Neural cell (in vitro differentiated cells): ENCODE measurements around the gene SLAMF7.

Source experiments
- EP300 ChIP-seq: fragments of 450-650 bp; conservative IDR thresholded peaks from 2 replicates; pipeline ENCODE4 v1.6.1; 2014; ENCODE audit warnings: antibody characterized with exemption, mild to moderate bottlenecking, moderate library complexity; ENCODE audit not compliant: poor library complexity, severe bottlenecking
- EZH2 ChIP-seq: fragments of 200-600, 300-800 bp; shearing (Covaris generic), sonication (generic); IDR thresholded peaks from 2 replicates; pipeline ENCODE4 v1.6.1; 2014; ENCODE audit warnings: antibody characterized with exemption, low read length, borderline replicate concordance, mild to moderate bottlenecking; ENCODE audit not compliant: insufficient read depth, poor library complexity, severe bottlenecking
- MXI1 ChIP-seq: fragments of 450-650 bp; conservative IDR thresholded peaks from 2 replicates; pipeline ENCODE4 v1.6.1; 2014; ENCODE audit warnings: antibody characterized with exemption, mild to moderate bottlenecking; ENCODE audit not compliant: poor library complexity, severe bottlenecking
- POLR2AphosphoS5 ChIP-seq: IDR thresholded peaks from 2 replicates; pipeline ENCODE4 v1.6.1; 2012
- RAD21 ChIP-seq: fragments of 450-650 bp; conservative IDR thresholded peaks from 2 replicates; pipeline ENCODE4 v1.6.1; 2014; ENCODE audit warnings: antibody characterized with exemption, mild to moderate bottlenecking, moderate library complexity
- TAF1 ChIP-seq: IDR thresholded peaks from 2 replicates; pipeline ENCODE4 v1.6.1; 2012; ENCODE audit warnings: low read depth
- TF ChIP-seq, protein P1 (sequence below): fragments of 450-650 bp; IDR thresholded peaks from 2 replicates; pipeline ENCODE4 v1.5.1; 2014; ENCODE audit warnings: antibody characterized with exemption, mild to moderate bottlenecking, moderate library complexity; ENCODE audit not compliant: poor library complexity, severe bottlenecking
- TF ChIP-seq, protein P2 (sequence below): IDR thresholded peaks from 2 replicates; pipeline ENCODE4 v1.6.1; 2012; ENCODE audit warnings: borderline replicate concordance

DNA sequence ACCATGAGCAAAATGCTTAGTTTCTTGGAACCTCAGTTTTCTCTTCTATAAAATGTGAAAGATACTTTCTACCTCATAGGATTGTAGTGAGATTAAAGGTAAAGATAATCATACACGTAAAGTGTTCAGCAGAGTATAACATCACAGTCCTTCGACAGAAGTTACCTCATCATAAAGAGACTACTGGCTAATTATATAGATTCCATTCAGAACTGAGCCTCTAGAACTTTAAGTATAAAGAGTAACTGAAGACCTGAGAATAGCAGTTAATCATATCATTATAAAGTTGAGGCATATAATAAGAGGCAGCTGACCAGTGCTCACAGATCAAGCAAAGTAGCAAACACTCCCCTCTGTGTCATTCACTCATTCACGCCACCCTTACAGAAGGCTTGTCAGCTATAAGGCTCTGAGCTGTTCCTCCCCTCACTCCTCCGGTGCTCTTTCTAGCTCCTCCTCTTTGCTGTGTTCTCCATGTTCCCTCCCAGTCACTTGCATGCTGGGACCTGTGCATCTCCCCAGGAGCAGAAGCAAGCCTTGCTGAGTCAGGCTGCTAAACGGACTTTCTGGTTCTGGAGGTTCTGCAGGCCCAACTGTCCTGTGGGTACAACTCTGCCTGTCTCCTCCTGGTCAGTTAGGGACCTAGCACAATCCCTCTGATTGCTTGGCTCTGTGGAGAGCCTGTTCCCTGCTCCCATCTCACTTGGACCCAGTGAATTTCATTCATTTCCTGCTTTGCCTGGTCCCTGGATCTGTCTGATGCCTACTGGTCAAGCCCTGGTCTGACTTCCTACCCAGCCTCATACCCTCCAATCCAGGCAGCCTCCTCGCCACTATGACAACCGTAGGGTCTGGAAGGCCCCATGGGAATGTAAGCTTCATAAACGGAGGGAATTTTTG, 28.6 kb downstream of the SLAMF7 start:
- TF ChIP-seq, protein P1, sequence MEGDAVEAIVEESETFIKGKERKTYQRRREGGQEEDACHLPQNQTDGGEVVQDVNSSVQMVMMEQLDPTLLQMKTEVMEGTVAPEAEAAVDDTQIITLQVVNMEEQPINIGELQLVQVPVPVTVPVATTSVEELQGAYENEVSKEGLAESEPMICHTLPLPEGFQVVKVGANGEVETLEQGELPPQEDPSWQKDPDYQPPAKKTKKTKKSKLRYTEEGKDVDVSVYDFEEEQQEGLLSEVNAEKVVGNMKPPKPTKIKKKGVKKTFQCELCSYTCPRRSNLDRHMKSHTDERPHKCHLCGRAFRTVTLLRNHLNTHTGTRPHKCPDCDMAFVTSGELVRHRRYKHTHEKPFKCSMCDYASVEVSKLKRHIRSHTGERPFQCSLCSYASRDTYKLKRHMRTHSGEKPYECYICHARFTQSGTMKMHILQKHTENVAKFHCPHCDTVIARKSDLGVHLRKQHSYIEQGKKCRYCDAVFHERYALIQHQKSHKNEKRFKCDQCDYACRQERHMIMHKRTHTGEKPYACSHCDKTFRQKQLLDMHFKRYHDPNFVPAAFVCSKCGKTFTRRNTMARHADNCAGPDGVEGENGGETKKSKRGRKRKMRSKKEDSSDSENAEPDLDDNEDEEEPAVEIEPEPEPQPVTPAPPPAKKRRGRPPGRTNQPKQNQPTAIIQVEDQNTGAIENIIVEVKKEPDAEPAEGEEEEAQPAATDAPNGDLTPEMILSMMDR = no peak
- TF ChIP-seq TAF1 (no peak), EZH2 (no peak), MXI1 (no peak), EP300 (no peak), POLR2AphosphoS5 (no peak), RAD21 (no peak)
- TF ChIP-seq, protein P2, sequence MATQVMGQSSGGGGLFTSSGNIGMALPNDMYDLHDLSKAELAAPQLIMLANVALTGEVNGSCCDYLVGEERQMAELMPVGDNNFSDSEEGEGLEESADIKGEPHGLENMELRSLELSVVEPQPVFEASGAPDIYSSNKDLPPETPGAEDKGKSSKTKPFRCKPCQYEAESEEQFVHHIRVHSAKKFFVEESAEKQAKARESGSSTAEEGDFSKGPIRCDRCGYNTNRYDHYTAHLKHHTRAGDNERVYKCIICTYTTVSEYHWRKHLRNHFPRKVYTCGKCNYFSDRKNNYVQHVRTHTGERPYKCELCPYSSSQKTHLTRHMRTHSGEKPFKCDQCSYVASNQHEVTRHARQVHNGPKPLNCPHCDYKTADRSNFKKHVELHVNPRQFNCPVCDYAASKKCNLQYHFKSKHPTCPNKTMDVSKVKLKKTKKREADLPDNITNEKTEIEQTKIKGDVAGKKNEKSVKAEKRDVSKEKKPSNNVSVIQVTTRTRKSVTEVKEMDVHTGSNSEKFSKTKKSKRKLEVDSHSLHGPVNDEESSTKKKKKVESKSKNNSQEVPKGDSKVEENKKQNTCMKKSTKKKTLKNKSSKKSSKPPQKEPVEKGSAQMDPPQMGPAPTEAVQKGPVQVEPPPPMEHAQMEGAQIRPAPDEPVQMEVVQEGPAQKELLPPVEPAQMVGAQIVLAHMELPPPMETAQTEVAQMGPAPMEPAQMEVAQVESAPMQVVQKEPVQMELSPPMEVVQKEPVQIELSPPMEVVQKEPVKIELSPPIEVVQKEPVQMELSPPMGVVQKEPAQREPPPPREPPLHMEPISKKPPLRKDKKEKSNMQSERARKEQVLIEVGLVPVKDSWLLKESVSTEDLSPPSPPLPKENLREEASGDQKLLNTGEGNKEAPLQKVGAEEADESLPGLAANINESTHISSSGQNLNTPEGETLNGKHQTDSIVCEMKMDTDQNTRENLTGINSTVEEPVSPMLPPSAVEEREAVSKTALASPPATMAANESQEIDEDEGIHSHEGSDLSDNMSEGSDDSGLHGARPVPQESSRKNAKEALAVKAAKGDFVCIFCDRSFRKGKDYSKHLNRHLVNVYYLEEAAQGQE = no peak
